Liver (tissue), 9 donors: ENCODE results near the gene NINJ2. TPM values are rescaled to one million over a fixed set of nuclear protein-coding genes. Genes with fewer than 3 reads are reported as not detected.

Experiments
- DNase-seq: peaks from one replicate; pipeline ENCODE4 v3.0.0-alpha.2; 2017; ENCODE audit warnings: low spot score
- H3K27ac ChIP-seq, 2 donors: one replicate each; pipeline ENCODE4 v1.7.0; 2013; ENCODE audit warnings: inconsistent platforms in 2 of 2, low read length in 2 of 2, control low read depth in 1 of 2, low read depth in 1 of 2, mild to moderate bottlenecking in 1 of 2
- H3K27me3 ChIP-seq, 4 donors: one replicate each; pipeline versions ENCODE4 v1.6.1 to v1.7.0; 2013; ENCODE audit warnings: low read length in 3 of 4, inconsistent platforms in 1 of 4, mild to moderate bottlenecking in 1 of 4, moderate library complexity in 1 of 4; ENCODE audit not compliant: control insufficient read depth in 4 of 4, insufficient read depth in 4 of 4
- H3K36me3 ChIP-seq, 4 donors: one replicate each; pipeline versions ENCODE4 v1.6.1 to v1.7.0; 2013; ENCODE audit warnings: low read length in 3 of 4, mild to moderate bottlenecking in 3 of 4, low read depth in 1 of 4, moderate library complexity in 1 of 4; ENCODE audit not compliant: control insufficient read depth in 4 of 4, insufficient read depth in 3 of 4
- H3K4me1 ChIP-seq, 4 donors: one replicate each; pipeline versions ENCODE4 v1.6.1 to v1.7.0; 2013; ENCODE audit warnings: low read length in 3 of 4, mild to moderate bottlenecking in 3 of 4, moderate library complexity in 1 of 4; ENCODE audit not compliant: control insufficient read depth in 4 of 4, insufficient read depth in 4 of 4
- H3K4me3 ChIP-seq, 3 donors: one replicate each; pipeline versions ENCODE4 v1.6.1 to v1.7.0; 2013; ENCODE audit warnings: low read length in 3 of 3, control low read depth in 1 of 3, low read depth in 1 of 3, mild to moderate bottlenecking in 1 of 3
- H3K9ac ChIP-seq, 2 donors: one replicate each; pipeline ENCODE4 v1.7.0; 2013; ENCODE audit warnings: low read length in 2 of 2, mild to moderate bottlenecking in 2 of 2, moderate library complexity in 2 of 2, control low read depth in 1 of 2, low read depth in 1 of 2
- H3K9me3 ChIP-seq, 4 donors: one replicate each; pipeline versions ENCODE4 v1.6.1 to v1.7.0; 2013; ENCODE audit warnings: low read length in 3 of 4; ENCODE audit not compliant: control insufficient read depth in 4 of 4
- CTCF ChIP-seq: fragments of 150-350 bp; IDR thresholded peaks from 2 replicates; pipeline ENCODE4 v1.5.1; 2017; ENCODE audit warnings: improper control_type of control experiment, low read depth, low read length; ENCODE audit not compliant: missing input control
- EGR1 ChIP-seq, 2 donors: IDR thresholded peaks; 2 replicates each; pipeline ENCODE4 v1.6.1; 2016 to 2018; ENCODE audit warnings: antibody characterized with exemption in 2 of 2, low read depth in 2 of 2
- FOXA1 ChIP-seq: IDR thresholded peaks from 2 replicates; pipeline ENCODE4 v1.6.1; 2016; ENCODE audit warnings: antibody characterized with exemption
- HNF4A ChIP-seq, 2 donors: conservative IDR thresholded peaks; 2 replicates each; pipeline ENCODE4 v1.6.1; 2016; ENCODE audit warnings: antibody characterized with exemption in 2 of 2, mild to moderate bottlenecking in 2 of 2
- HNF4G ChIP-seq: IDR thresholded peaks from 2 replicates; pipeline ENCODE4 v1.6.1; 2016; ENCODE audit warnings: antibody characterized with exemption
- NR2F2 ChIP-seq: IDR thresholded peaks from 2 replicates; pipeline ENCODE4 v1.6.1; 2016; ENCODE audit warnings: antibody characterized with exemption
- RAD21 ChIP-seq, 2 donors: IDR thresholded peaks; 2 replicates each; pipeline ENCODE4 v1.6.1; 2016; ENCODE audit warnings: antibody characterized with exemption in 2 of 2, mild to moderate bottlenecking in 2 of 2
- REST ChIP-seq: IDR thresholded peaks from 2 replicates; pipeline ENCODE4 v1.6.1; 2016; ENCODE audit warnings: antibody characterized with exemption, mild to moderate bottlenecking
- SP1 ChIP-seq: IDR thresholded peaks from 2 replicates; pipeline ENCODE4 v1.6.1; 2018; ENCODE audit warnings: antibody characterized with exemption, mild to moderate bottlenecking
- YY1 ChIP-seq: IDR thresholded peaks from 2 replicates; pipeline ENCODE4 v1.6.1; 2016; ENCODE audit warnings: antibody characterized with exemption, mild to moderate bottlenecking
- ZBTB33 ChIP-seq: IDR thresholded peaks from 2 replicates; pipeline ENCODE4 v1.6.1; 2016; ENCODE audit warnings: antibody characterized with exemption
- WGBS: extraction: QIAGEN DNeasy Blood & Tissue Kit; methylation state at CpG from one replicate; pipeline ENCODE4 v1.1.7; 2013; 5-methylcytosine and 5-hydroxymethylcytosine counted together
- polyA plus RNA-seq, 2 donors: library from polyadenylated mRNA; stranded (reverse) in 1 of 2; unstranded in 1 of 2; fragments of 200-250 nt in 1 of 2; fragments of >200 nt in 1 of 2; fragmentation: Nextera tagmentation in 1 of 2; extraction: Ambion mirVana in 1 of 2; gene quantifications; one replicate each; pipeline versions ENCODE4 v1.2.1 to v1.2.3, GENCODE V29; 2013 to 2015
- total RNA-seq, 2 donors: library from RNA; depleted of rRNA; stranded (reverse); fragments of >200 nt; gene quantifications; one replicate each; pipeline ENCODE4 v1.2.3, GENCODE V29; 2014
- donor health status: healthy.
- donor health status: healthy.
- donor health status: healthy.
- donor health status: healthy.
- donor health status: healthy.

Gene NINJ2
- total and polyA plus RNA-seq, 4 donors = 6.7 to 16.5 (median 15.4) TPM

- no peak for TF ChIP-seq ZBTB33
Measured at GRCh38 chr12:573232-573631, 90.0 kb downstream of the NINJ2 start (continued).

- no peak overlapping the region for H3K27ac ChIP-seq
- WGBS = 97% methylated on average over 3 of the region's 3 CpGs
- peaks cover 13 to 38% (median 26%) of the 10 kb centered on the region in 4 donors for H3K4me1 ChIP-seq
- no peaks in the 10 kb centered on the region for H3K36me3 ChIP-seq
- no peaks in the 10 kb centered on the region for H3K27me3 ChIP-seq
- TF ChIP-seq YY1 (no peak), SP1 (no peak), HNF4G (no peak), RAD21 (IDR thresholded peaks at IDR 0.05) (no peak), CTCF (no peak), REST (no peak), HNF4A (conservative IDR thresholded peaks at IDR 0.05) (no peak), NR2F2 (no peak), FOXA1 (no peak), EGR1 (IDR thresholded peaks at IDR 0.05; ENCODE audit: low read depth in 2 of 2) (no peak), ZBTB33 (no peak)
- no peaks in the 10 kb centered on the region for H3K9me3 ChIP-seq
- H3K9ac ChIP-seq = no peak overlapping the region
- no peak overlapping the region for H3K4me3 ChIP-seq
- no peak for DNase-seq
Measured at GRCh38 chr12:572532-572899, 90.7 kb downstream of the NINJ2 start.
